IPS-NIHi11 (cell line): Measurements from ENCODE around the gene NECAP2.
"Not testable (repeated sequence)": the region's sequence is repeated elsewhere in the genome, so short reads cannot be mapped to it uniquely, and the experiment has no call there.

Experiments used
- DNase-seq: peaks from one replicate; pipeline ENCODE4 v3.0.0; 2012; ENCODE audit warnings: mixed read lengths, low spot score

NECAP2 gene

DNA sequence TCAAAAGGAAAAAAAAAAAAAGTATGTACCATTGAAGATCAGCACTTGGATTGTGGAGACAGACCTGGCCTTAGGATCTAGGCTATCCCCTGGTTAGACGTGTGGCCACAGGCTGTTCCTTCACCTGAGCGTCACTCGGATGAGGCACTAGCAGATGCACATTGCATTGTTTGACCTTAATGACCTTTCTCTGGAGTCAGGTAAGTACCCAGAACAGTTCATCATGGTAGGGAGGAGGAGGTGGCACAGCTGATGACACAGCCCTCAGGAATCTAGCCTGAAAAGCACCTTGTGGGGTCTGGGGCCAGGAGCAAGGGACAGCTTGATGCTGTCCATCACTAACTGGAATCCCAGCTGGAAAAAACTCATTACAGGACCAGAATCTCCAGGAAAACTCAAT, 21.2 kb downstream of the NECAP2 start:
- no peak for DNase-seq

DNA sequence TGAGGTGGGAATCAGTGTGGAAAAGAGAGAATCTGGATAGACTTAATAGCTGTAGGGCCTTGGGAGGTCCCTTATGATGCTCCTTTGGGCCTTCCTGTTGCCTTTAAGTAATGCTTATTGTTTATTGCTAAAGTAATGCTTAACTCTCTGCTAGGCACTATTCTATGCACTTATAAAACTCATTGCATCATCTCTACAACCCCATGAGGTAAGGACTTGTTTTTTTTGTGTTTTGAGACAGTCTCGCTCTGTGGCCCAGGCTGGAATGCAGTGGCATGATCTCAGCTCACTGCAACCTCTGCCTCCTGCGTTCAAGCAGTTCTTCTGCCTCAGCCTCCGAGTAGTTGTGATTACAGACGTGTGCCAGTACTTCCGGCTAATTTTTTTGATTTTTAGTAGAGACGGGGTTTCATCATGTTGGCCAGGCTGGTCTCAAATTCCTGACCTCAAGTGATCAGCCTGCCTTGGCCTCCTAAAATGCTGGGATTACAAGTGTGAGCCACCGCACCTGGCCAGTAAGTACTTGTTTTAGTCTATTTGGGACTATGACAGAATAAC, 22.3 kb downstream of the NECAP2 start:
- no peak for DNase-seq

DNA sequence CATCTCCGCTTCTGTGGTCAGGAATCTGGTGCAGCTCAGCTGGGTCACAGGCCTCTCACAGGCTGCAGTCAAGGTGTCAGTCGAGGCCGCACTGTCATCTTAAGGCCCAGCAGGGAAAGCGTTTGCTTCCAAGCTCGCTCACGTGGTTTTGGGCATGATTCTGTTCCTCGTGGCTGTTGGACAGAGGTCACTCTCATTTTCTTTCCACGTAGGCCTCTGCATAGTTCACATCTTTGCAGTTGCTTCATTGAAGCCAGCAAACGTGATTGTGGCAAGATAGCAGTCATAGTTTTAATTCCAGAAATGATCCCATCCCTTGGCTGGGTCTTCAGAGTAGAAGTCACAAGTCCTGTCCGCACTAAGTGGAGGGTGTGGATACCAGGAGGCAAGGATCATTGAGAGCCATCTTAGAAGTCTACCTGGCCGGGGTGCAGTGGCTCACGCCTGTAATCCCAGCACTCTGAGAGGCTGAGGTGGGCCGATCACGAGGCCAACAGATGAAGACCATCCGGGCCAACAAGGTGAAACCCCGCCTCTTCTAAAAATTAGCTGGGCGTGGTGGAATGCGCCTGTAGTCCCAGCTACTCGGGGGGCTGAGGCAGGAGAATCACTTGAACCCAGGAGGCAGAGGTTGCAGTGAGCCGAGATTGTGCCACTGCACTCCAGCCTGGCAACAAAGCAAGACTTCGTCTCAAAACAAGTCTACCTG, 24.5 kb downstream of the NECAP2 start:
- DNase-seq: no peak

DNA sequence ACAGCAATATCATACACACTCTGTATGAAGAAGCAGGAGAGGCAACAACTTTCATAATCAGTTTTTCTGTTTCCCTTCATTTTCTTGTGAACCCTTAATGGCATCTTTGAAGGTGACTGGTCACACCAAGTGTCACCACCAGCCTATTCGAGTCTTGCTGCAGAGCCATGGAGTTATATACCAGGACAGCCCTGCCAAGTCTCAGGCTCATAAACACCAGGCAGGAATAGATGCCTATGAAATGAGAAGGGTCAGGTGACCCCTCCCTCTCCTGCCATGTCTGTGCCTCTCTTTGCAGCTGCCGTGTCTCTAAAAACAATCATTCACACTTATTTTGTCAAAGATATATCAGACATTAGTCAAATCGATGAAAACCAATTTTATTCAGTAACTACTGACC, 28.0 kb downstream of the NECAP2 start:
- no peak for DNase-seq

DNA sequence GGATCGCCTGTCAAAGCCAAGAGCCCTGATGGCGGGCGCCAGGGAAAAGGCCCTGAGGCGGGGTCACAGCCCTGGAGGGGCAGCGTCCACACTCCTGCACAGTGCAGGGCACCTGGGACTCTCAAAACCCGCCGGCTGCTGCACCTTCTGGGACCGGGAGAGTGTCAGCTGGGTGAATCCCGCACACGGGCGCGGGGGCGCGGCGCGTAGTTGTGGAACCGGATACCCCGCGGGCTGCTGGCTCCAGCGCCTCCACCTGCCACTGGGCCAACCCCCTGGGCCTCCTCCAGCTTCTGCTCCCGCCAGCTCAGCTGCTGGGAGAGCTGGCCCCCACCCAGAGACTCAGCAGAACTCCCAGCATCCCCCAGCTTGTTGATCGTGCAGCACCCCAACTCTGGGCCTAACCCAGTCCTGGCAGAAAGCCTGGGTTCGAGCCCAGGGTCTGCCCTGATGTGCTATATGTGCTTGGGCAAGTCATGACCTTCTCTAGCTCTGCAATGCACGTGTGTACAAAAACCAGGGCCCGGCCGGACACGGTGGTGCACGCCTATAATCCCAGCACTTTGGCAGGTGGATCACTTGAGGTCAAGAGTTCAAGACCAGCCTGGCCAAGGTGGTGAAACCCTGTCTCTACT, 33.8 kb downstream of the NECAP2 start:
- no peak for DNase-seq

DNA sequence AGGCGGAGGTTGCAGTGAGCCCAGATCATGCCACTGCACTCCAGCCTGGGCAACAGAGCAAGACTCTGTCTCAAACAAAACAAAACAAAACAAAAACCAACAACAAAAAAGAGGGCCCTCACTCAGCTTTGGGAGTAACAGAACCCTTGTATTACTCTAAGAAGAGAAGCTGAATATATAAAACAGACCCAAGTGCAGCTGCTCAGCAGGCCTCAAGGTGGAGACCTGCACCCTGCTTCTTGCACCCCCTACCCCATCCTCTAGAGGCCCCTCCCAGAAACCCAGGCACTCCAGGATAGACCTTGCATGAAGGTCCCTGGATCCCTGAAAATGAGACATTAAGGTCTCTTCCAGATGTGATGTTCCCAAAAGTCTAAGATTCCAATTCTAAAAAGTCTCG, 34.4 kb downstream of the NECAP2 start:
- peak; percentile 59 for DNase-seq

DNA sequence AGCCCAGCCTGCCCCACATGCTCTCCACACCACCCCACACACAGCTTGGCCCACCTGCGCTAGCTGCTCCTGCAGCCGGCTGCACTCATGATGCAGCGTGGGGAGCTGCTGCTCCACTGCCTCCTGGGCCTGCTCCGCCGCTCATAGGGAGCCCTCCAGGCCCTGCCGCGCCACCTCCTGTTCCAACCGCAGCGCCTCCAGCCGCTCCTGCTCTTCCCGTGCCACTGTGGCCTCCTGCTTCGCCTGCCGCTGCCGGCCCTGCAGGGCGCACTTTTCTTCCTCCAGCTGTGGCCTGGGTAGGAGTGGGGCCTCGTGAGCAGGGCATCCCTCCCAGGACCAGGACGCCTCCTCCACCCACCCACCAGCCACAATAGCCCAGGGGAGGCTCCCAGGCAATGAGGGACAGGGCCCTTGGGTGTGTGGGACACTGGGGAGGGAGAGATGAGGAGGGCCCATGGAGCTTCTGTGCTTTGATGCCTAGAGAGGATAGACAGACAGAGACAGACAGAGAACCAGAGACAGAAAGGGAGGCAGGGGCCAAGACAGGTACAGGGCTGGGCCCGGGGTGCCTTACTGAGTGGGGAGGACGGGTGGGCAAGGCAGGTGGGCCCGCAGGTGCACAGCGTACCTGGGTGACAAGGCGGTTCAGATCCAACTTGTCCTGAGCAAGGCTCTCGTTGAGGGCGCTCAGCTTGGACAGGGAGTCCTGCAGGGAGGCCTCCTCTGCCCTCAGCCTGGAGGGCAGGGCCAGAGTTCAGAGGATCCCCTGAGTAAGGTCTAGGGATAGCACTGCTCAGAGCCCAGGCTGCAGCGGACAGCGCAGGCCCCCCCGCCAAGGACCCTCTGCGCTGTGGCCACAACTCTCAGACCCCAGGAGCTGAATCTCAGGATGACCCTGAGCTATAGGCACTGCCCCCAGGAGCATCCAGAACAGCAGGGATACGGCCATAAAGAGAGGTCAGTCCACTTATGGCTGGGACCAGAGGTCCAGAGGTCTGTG, 35.5 kb downstream of the NECAP2 start:
- not testable (repeated sequence) for DNase-seq

DNA sequence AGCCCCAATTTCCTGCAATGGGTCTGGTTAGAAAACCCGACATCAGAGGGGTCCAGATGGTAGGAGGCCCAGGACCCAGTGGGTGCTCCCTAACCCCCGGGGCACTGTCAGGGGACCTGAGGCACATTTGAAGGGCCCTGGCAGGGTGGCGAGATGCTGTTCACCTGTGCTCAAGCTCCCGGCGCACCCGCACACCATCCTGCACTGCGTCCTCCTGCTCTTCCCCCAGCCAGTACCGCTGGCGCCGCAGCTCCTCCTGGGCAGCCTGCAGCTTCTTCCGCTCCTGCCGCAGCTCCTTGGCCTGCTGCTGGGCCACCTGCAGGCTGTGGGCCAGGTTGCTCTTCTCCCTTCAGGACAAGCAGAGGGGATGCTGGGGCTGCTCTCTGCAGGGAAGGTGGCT, 37.6 kb downstream of the NECAP2 start:
- no peak for DNase-seq

DNA sequence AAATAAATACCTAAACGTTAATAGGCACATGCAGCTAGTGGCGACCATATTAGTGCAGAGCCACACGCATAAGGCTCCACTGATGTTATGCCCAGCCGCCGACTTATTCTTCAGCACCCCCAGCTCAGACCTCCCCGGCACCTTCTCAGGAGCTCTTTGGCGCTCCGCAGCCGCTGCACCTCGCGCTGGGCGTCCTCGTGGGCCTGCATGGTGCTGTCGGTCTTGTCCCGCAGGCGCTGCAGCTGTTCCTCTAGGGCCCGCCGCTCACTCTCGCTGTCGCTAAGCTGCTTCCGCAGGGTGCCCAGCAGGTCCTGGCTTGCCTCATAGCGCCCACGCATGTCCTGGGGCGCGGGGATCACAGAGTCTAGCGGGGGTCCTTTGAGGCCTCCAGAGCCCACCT, 42.6 kb downstream of the NECAP2 start:
- not testable (repeated sequence) for DNase-seq

DNA sequence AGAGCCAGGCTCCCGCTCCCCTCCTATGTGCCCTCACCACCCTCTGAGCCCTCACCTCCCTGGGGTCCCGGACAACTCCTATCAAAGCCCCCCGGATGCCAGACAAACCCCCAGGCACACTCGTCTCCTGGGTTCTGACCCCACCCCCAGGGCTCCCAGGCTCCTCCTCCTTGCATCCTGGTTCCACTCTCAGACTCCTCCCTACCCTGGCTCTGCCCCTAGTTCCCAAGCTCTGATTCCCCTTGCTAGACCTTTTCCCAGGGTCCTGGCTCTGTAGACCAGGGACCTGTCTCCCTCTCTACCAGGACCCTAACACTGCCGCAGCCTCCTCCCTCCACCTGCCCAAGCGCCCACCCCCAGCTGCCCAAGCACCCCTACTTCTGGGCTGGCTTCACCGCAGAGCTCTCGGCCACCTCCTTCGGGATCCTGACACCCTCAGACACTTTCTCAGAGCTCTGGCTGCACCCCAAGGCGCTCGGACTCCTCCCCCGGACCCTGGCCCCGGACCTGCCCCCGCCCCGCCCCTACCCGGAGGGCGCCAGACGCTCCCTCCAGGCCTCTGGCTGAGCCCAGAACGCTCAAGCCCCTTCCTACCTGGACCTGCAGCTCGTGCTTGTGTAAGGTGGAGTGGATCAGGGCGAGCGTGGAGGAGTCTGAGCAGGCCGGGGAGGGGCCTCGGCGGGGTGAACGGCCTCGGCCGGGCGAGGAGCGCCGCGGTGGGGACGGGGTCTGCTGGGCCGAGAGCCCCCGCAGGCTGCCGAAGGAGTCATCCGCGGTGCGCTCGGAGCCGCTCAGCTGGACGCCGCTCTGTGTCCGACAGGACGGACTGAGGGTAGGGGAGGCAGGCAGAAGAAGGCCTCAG, 43.3 kb downstream of the NECAP2 start:
- DNase-seq: not testable (repeated sequence)

DNA sequence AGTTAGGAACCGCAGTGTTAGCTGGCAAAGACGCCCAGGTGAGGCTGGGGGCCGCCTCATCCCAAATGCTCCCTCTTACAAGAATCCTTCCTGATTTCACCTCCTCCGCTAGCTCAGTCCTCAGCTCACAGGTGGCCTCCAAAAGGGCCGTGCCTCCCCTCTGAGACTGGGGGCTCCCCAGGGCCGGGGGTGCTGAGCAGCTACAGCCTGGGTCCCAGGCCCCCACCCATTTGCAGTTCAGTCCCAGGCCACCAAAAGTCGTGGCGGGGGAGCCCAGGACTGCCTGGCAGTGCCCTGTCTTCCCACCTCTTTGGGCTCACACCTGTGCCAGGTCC, 43.9 kb downstream of the NECAP2 start:
- no peak for DNase-seq

DNA sequence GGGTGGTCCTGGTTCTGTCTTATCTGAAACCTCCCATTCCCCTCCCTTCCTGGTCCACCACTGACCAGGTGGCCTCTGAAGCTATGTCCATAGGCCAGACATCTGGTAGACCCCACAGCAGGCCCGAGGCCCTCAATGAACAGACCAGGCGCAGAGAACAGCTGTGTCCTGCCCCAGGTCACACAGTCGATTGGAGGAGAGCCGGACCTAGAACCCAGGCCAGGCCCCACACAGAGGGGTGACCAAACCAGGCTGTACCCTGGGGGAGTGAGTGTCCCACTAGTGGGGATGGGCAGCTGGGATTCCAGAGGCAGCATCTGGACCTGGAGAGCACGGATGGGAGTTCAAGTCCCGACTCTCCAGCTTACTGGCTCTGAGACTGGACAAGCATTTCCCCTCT, 44.4 kb downstream of the NECAP2 start:
- DNase-seq: no peak

DNA sequence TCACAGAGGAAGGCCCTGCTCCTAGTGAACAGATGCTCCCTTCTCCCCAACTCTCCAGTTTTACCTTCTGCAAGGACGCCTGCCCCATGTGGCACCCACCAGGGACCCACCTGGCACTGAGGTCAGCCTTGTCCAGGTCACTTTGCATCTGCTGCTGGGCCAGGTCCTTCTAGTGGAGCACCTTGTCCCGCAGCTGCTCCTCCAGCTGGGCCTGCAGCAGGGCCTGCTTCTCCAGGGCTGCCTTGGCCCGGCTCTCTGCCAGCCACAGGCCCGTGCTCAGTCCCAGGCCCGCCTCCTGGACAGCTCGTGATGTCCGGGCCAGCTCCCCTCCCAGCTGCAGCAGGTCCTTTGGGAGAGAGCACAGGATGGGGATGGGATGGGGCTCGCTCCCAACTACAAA, 45.8 kb downstream of the NECAP2 start:
- not testable (repeated sequence) for DNase-seq

DNA sequence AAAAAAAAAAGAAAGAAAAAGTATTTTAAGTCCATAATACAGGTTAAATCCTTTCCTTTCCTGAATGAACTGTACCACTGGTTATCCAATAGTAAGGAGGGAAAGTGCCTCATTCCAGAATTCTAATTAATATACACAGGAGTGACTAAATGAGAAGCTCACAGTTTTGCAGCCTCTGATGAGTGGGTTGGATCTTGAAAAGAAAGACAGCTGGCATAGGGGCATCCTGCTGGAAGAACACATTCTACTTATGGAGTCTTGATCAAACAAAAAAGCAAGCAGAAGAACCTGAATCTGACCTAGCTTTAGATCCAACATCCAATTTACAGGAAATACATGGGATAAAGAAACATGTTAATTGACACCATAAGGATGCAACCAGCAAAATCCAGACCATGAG, 46.5 kb downstream of the NECAP2 start:
- not testable (repeated sequence) for DNase-seq

DNA sequence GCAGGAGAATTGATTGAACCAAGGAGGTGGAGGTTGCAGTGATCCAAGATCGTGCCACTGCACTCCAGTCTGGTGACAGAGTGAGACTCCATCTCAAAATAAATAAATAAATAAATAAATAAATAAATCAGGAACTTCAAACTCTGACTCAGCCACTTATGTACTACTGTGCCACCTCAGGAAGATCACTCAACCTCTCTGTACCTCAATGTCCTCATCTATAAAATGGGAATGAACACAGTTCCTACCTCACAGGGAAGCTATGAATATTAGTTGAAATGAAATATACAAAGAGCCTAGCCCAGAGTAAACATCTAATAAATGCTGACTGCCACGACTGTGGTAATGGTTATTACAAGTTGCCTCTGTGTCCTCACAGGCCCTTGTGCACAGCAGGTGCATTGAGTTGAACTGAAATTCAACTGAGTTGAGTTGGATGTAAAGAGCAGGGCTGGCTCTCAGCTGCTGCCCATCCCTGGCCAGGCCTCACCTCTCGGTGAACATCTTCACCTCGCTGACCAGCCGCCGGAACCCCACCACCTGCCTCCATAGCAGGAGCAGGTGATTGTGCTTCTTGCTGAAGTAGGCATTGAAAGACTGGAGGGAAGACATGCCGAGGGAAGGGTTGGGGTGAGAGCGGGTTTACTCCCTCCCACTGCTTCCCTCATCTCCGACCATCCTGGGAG, 48.8 kb downstream of the NECAP2 start:
- not testable (repeated sequence) for DNase-seq

DNA sequence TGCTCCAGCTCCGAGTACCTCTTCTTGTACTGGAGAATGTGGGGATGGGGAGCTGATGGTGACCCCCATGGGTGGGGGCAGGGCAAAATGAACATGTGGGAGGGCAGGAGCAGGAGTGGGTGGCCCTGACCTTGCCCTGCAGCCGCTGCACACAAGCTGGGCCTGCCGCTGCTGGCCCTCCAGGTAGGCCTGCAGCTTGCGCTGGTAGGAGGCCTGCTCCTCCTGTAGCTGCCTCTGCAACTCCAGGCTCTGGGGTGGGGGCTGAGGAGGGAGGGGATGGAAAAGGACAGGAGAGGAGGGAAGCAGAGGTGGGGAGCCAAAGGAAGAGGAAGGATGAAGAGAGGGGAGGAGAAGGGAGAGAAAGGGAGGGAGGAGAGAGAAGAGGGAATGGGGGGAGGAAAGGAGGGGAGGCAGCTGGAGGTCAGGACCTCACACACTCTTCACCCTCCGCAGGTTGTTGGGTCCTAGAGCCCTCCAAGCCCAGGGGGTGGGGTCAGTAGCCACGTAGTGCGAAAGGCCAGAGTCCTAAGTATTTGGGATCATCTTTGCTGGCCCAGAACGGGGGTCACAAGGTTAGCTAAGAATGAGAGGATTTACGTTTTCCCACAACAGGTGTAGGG, 50.6 kb downstream of the NECAP2 start:
- peak; percentile 24 for DNase-seq

DNA sequence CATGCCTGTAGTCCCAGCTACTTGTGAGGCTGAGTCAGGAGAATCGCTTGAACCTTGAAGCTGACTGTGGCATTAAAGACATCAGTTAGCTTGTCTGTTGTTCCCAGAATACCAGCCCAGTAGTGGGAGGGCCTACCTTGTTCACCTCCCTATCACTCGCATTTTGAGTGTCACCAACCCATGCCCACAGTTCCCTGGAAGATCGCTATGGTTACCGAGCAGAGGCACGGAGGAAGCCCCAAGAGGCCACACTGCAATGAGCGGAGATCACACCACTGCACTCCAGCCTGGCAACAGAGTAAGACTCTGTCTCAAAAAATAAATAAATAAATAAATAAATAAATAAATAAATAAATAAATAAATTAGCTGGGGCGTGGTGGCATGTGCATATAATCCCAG, 52.4 kb downstream of the NECAP2 start:
- not testable (repeated sequence) for DNase-seq

DNA sequence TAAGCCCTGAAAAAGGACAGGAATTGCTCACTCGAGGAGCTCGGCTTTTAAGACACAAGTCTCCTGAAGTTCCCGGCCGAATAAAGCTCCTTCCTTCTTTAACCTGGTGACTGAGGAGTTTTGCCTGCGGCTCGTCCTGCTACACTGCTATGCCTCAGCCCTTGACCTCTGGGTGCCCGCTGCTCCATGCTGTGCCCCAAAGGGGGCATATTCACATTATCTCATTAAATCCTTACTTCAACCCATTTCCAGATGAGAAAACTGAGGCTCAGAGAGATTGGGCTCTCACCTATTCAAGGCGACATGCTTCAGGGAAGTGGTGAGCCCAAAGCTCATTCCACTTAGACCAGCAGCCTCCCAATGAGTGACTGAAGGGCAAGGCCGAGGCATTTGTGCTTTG, 53.2 kb downstream of the NECAP2 start:
- DNase-seq: not testable (repeated sequence)

DNA sequence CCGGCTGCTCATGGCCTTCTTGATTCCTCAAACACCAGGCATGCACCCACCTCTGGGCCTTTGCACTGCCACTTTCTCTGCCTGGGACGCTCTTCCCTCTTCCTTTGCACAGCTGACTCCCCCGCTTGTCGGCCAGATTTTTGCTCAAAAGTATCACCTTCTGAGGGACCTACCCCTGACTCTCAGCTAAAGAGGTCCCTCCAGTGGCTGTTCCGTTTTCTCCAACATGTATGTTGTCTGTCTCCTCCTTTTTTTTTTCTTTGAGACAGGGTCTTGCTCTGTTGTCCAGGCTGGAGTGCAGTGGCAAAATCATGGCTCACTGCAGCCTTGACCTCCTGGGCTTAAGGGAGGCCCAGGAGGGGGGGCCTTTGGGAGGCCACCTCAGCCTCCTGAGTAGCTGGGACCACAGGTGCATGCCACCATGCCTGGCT, 57.0 kb downstream of the NECAP2 start:
- not testable (repeated sequence) for DNase-seq

DNA sequence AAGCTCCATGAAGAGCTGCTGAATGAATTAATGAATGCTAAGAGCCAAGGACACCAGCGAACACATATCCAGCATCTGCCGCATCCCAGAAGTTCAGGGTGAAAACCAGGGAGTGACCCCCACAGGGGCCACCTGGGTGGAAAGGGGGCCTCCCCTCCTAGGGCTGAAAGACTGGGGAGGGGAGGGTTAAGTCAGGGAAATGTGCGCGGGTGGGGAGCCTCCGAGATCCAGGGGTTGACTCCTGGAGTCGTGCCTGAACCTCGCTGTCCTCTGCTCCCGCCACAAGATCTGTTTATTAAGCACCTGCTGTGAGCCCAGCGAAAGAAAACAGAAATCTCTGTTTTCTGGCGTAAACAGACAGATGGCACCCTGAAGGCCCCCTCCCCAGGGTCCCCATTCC, 57.5 kb downstream of the NECAP2 start:
- not testable (repeated sequence) for DNase-seq
